SU-DHL-6 (cell line): ENCODE data around the gene AQP2.

ENCODE experiments used
- H2AFZ ChIP-seq: fragments of 200-600 bp; sonication (generic); 2 replicates; pipeline ENCODE4 v1.6.1; 2014; ENCODE audit warnings: low read depth, mild to moderate bottlenecking, moderate library complexity, mixed read lengths, antibody characterized with exemption, low read length; ENCODE audit not compliant: severe bottlenecking
- H3F3A ChIP-seq: fragments of 200-600 bp; shearing (Covaris generic); 2 replicates; pipeline ENCODE4 v1.6.0; 2016; ENCODE audit warnings: antibody characterized with exemption, mild to moderate bottlenecking; ENCODE audit not compliant: insufficient read depth
- H3K27ac ChIP-seq: fragments of 200-600 bp; sonication (generic); 2 replicates; pipeline ENCODE4 v1.5.1; 2016; ENCODE audit warnings: low read depth, mild to moderate bottlenecking, low read length, moderate library complexity, mixed read lengths
- H3K27me3 ChIP-seq: fragments of 200-600 bp; sonication (generic), shearing (Covaris generic); 2 replicates; pipeline ENCODE4 v1.6.0; 2014; ENCODE audit warnings: mild to moderate bottlenecking, low read length
- H3K36me3 ChIP-seq: fragments of 200-600 bp; sonication (generic); 2 replicates; pipeline ENCODE4 v1.6.1; 2014; ENCODE audit warnings: mild to moderate bottlenecking, low read length, mixed read lengths
- H3K4me2 ChIP-seq: fragments of 300-600, 200-600 bp; shearing (Covaris generic), sonication (generic); 2 replicates; pipeline ENCODE4 v1.6.0; 2014; ENCODE audit warnings: low read length, low read depth, mild to moderate bottlenecking; ENCODE audit not compliant: poor library complexity, severe bottlenecking
- H3K4me3 ChIP-seq: fragments of 200-600 bp; sonication (generic); 2 replicates; pipeline ENCODE4 v1.5.1; 2014; ENCODE audit warnings: antibody characterized with exemption, low read length, mild to moderate bottlenecking, mixed read lengths; ENCODE audit not compliant: insufficient read depth, poor library complexity, severe bottlenecking
- H3K79me2 ChIP-seq: fragments of 200-600 bp; sonication (generic); 2 replicates; pipeline ENCODE4 v1.6.1; 2014; ENCODE audit warnings: mild to moderate bottlenecking, low read length, moderate library complexity; ENCODE audit not compliant: insufficient read depth
- H3K9ac ChIP-seq: fragments of 200-600 bp; sonication (generic); 2 replicates; pipeline ENCODE4 v1.7.0; 2014; ENCODE audit warnings: mild to moderate bottlenecking, low read length
- H3K9me2 ChIP-seq: fragments of 200-600 bp; sonication (generic); replicated peaks from 2 replicates; pipeline ENCODE4 v1.6.1; 2014; ENCODE audit warnings: low read length; ENCODE audit not compliant: insufficient read depth
- H3K9me3 ChIP-seq: fragments of 200-600 bp; sonication (generic); 2 replicates; pipeline ENCODE4 v1.6.1; 2014; ENCODE audit warnings: low read length, mixed read lengths; ENCODE audit not compliant: insufficient read depth
- H4K20me1 ChIP-seq: fragments of 200-600 bp; sonication (generic); 2 replicates; pipeline ENCODE4 v1.6.1; 2014; ENCODE audit warnings: low read depth, mild to moderate bottlenecking, antibody characterized with exemption, low read length, moderate library complexity, mixed read lengths
- CTCF ChIP-seq: fragments of 200-600 bp; sonication (generic); IDR thresholded peaks from one replicate; pipeline ENCODE4 v1.5.1; 2017; ENCODE audit warnings: antibody characterized with exemption, mild to moderate bottlenecking, low read length, moderate library complexity; ENCODE audit not compliant: insufficient read depth, poor library complexity, severe bottlenecking
- EZH2phosphoT487 ChIP-seq: fragments of 200-600 bp; sonication (generic), shearing (Covaris generic); conservative IDR thresholded peaks from 2 replicates; pipeline ENCODE4 v1.6.1; 2018; ENCODE audit warnings: mild to moderate bottlenecking, antibody characterized with exemption, low read length, moderate library complexity, mixed read lengths

Gene AQP2

GRCh38 chr12:49937639-49938300 lies 12.8 kb upstream of the AQP2 start:
- H3K4me2 ChIP-seq, result no peak overlapping the region
- no peak overlapping the region for H2AFZ ChIP-seq
- H3K9ac ChIP-seq, result no peak overlapping the region

GRCh38 chr12:49939307-49939706 lies 11.2 kb upstream of the AQP2 start:
- H4K20me1 ChIP-seq, result no peaks in the 10 kb centered on the region
- H3K27ac ChIP-seq, result no peak overlapping the region
- H3K27me3 ChIP-seq, result no peaks in the 10 kb centered on the region
- TF ChIP-seq CTCF (no peak), EZH2phosphoT487 (no peak)
- H3F3A ChIP-seq, result no peaks in the 10 kb centered on the region
- no peaks in the 10 kb centered on the region for H3K79me2 ChIP-seq
- no peak overlapping the region for H2AFZ ChIP-seq
- H3K4me3 ChIP-seq, result no peak overlapping the region
- no peaks in the 10 kb centered on the region for H3K36me3 ChIP-seq
- no peaks in the 10 kb centered on the region for H3K9me2 ChIP-seq
- no peaks in the 10 kb centered on the region for H3K9me3 ChIP-seq
- no peak overlapping the region for H3K9ac ChIP-seq
- H3K4me2 ChIP-seq, result no peak overlapping the region

More at GRCh38 chr12:49937639-49938300, 12.8 kb upstream of the AQP2 start:
- H3K79me2 ChIP-seq, result no peaks in the 10 kb centered on the region
- no peaks in the 10 kb centered on the region for H4K20me1 ChIP-seq
- H3K36me3 ChIP-seq, result no peaks in the 10 kb centered on the region
- H3K9me2 ChIP-seq, result no peaks in the 10 kb centered on the region
- TF ChIP-seq EZH2phosphoT487, result no peak
- TF ChIP-seq CTCF, result no peak
- H3K4me3 ChIP-seq, result no peak overlapping the region
- no peaks in the 10 kb centered on the region for H3K27me3 ChIP-seq
- H3K9me3 ChIP-seq, result no peaks in the 10 kb centered on the region
- no peaks in the 10 kb centered on the region for H3F3A ChIP-seq
- no peak overlapping the region for H3K27ac ChIP-seq

DNA sequence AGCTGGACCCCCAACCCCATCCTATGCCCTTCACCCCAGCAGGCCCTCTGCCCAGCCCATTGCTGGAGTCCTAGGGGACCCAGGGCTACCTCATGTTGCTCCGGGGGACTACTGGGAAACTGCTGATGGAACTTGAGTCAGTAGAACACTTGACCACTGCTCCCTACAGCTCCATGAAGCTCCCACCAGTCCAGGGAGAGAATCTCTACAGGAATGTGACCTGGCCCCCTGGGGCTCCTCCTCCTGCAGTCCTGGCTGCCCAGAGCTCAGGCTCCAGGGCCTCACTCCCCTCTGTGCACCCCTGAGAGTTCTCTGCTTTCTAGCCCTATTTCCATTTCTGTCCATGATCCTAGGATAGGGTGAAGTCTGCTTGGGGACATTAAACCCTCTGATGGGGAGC lies 10.8 kb upstream of the AQP2 start:
- TF ChIP-seq CTCF, result no peak
- TF ChIP-seq EZH2phosphoT487, result no peak
- H3K4me2 ChIP-seq, result no peak overlapping the region
- no peaks in the 10 kb centered on the region for H3K36me3 ChIP-seq
- H2AFZ ChIP-seq, result no peak overlapping the region
- no peaks in the 10 kb centered on the region for H3K27me3 ChIP-seq
- H4K20me1 ChIP-seq, result no peaks in the 10 kb centered on the region
- H3K4me3 ChIP-seq, result no peak overlapping the region
- no peaks in the 10 kb centered on the region for H3K79me2 ChIP-seq
- H3K9ac ChIP-seq, result no peak overlapping the region
- H3K27ac ChIP-seq, result no peak overlapping the region
- no peaks in the 10 kb centered on the region for H3K9me3 ChIP-seq
- no peaks in the 10 kb centered on the region for H3F3A ChIP-seq
- no peaks in the 10 kb centered on the region for H3K9me2 ChIP-seq
